ENCODE data around the gene HSF2BP. TPM values are rescaled to one million over a fixed set of nuclear protein-coding genes. Genes with fewer than 3 reads are reported as not detected.
"Not testable (repeated sequence)": the region's sequence is repeated elsewhere in the genome, so short reads cannot be mapped to it uniquely, and the experiment has no call there.

The HSF2BP gene
- total and polyA plus RNA-seq, 5 donors = 0.18 to 0.42 (median 0.34) TPM

GRCh38 chr21:43596616-43597015, 62.7 kb downstream of the HSF2BP start:
- 97% methylated on average over 5 of the region's 5 CpGs for WGBS
- intact Hi-C loops (cut with DNase I) = no loop called here
- Histone ChIP-seq H3K27me3 (ENCODE audit: control insufficient read depth, insufficient read depth) (no peaks in the 10 kb centered on the region), H3K4me3 (ENCODE audit: low read length) (no peak overlapping the region), H3K9me3 (ENCODE audit: control insufficient read depth, low read length) (no peaks in the 10 kb centered on the region), H3K27ac (ENCODE audit: low read length) (no peak overlapping the region), H3K4me1 (ENCODE audit: control insufficient read depth, insufficient read depth, low read length) (no peaks in the 10 kb centered on the region)
- ATAC-seq (no peak), DNase-seq (no peak)

GRCh38 chr21:43595769-43596168, 63.5 kb downstream of the HSF2BP start:
- ATAC-seq; H3K9me3 ChIP-seq (ENCODE audit: control insufficient read depth, low read length); H3K4me1 ChIP-seq (ENCODE audit: control insufficient read depth, insufficient read depth, low read length); intact Hi-C loops (cut with DNase I); DNase-seq; H3K27me3 ChIP-seq (ENCODE audit: control insufficient read depth, insufficient read depth); H3K4me3 ChIP-seq (ENCODE audit: low read length); H3K27ac ChIP-seq (ENCODE audit: low read length): not testable (repeated sequence)
- 85% methylated on average over 8 of the region's 8 CpGs for WGBS

GRCh38 chr21:43593078-43593477, 66.2 kb downstream of the HSF2BP start:
- H3K4me3 ChIP-seq (ENCODE audit: low read length) = no peak overlapping the region
- ATAC-seq = no peak
- H3K4me1 ChIP-seq (ENCODE audit: control insufficient read depth, insufficient read depth, low read length) = no peaks in the 10 kb centered on the region
- 88% methylated on average over 5 of the region's 5 CpGs for WGBS
- no peaks in the 10 kb centered on the region for H3K27me3 ChIP-seq (ENCODE audit: control insufficient read depth, insufficient read depth)
- intact Hi-C loops (cut with DNase I) = no loop called here
- H3K9me3 ChIP-seq (ENCODE audit: control insufficient read depth, low read length) = no peaks in the 10 kb centered on the region
- no peak overlapping the region for H3K27ac ChIP-seq (ENCODE audit: low read length)
- no peak for DNase-seq

GRCh38 chr21:43591571-43591970, 67.7 kb downstream of the HSF2BP start:
- intact Hi-C loops (cut with DNase I) = no loop called here
- Histone ChIP-seq H3K27ac (ENCODE audit: low read length) (no peak overlapping the region), H3K4me1 (ENCODE audit: control insufficient read depth, insufficient read depth, low read length) (no peaks in the 10 kb centered on the region), H3K9me3 (ENCODE audit: control insufficient read depth, low read length) (no peaks in the 10 kb centered on the region), H3K27me3 (ENCODE audit: control insufficient read depth, insufficient read depth) (no peaks in the 10 kb centered on the region), H3K4me3 (ENCODE audit: low read length) (no peak overlapping the region)
- WGBS = 87% methylated on average over 2 of the region's 2 CpGs
- ATAC-seq (no peak), DNase-seq (no peak)

- Histone ChIP-seq H3K4me1 (ENCODE audit: control insufficient read depth, insufficient read depth, low read length) (peaks cover 3% of the 10 kb centered on the region), H3K4me3 (ENCODE audit: low read length) (no peak overlapping the region), H3K27ac (ENCODE audit: low read length) (no peak overlapping the region), H3K9me3 (ENCODE audit: control insufficient read depth, low read length) (no peaks in the 10 kb centered on the region), H3K27me3 (ENCODE audit: control insufficient read depth, insufficient read depth) (no peaks in the 10 kb centered on the region)
- 94% methylated on average over 2 of the region's 2 CpGs for WGBS
- intact Hi-C loops (cut with DNase I) = no loop called here
- DNase-seq (no peak), ATAC-seq (no peak)
Observed at GRCh38 chr21:43590194-43590593, 69.1 kb downstream of the HSF2BP start.

- Histone ChIP-seq H3K4me1 (ENCODE audit: control insufficient read depth, insufficient read depth, low read length) (peaks cover 4% of the 10 kb centered on the region), H3K27ac (ENCODE audit: low read length) (no peak overlapping the region), H3K4me3 (ENCODE audit: low read length) (no peak overlapping the region), H3K9me3 (ENCODE audit: control insufficient read depth, low read length) (no peaks in the 10 kb centered on the region), H3K27me3 (ENCODE audit: control insufficient read depth, insufficient read depth) (no peaks in the 10 kb centered on the region)
- intact Hi-C loops (cut with DNase I) = no loop called here
- DNase-seq (no peak), ATAC-seq (no peak)
- WGBS = 82% methylated on average over 1 of the region's 1 CpG
Observed at GRCh38 chr21:43588957-43589356, 70.3 kb downstream of the HSF2BP start.

- Histone ChIP-seq H3K4me1 (ENCODE audit: control insufficient read depth, insufficient read depth, low read length) (peaks cover 4% of the 10 kb centered on the region), H3K9me3 (ENCODE audit: control insufficient read depth, low read length) (no peaks in the 10 kb centered on the region), H3K27ac (ENCODE audit: low read length) (peak overlapping the region; percentile 90), H3K27me3 (ENCODE audit: control insufficient read depth, insufficient read depth) (no peaks in the 10 kb centered on the region), H3K4me3 (ENCODE audit: low read length) (no peak overlapping the region)
- ATAC-seq = peak; percentile 99
- intact Hi-C loops (cut with DNase I) = no loop called here
- peak in 2 of 3 donors; percentile 53 to 54 for DNase-seq
- 13% methylated on average over 9 of the region's 9 CpGs for WGBS
Observed at GRCh38 chr21:43585924-43586413, 73.3 kb downstream of the HSF2BP start.

- ATAC-seq (peak; percentile 8 to 22), DNase-seq (no peak)
- H3K4me1 ChIP-seq (ENCODE audit: control insufficient read depth, insufficient read depth, low read length) = peaks cover 4% of the 10 kb centered on the region
- H3K9me3 ChIP-seq (ENCODE audit: control insufficient read depth, low read length) = no peaks in the 10 kb centered on the region
- H3K27me3 ChIP-seq (ENCODE audit: control insufficient read depth, insufficient read depth) = no peaks in the 10 kb centered on the region
- intact Hi-C loops (cut with DNase I) = no loop called here
- 83% methylated on average over 4 of the region's 4 CpGs for WGBS
- H3K4me3 ChIP-seq (ENCODE audit: low read length) = no peak overlapping the region
- H3K27ac ChIP-seq (ENCODE audit: low read length) = peak overlapping the region; percentile 90
Observed at GRCh38 chr21:43585514-43585913, 73.8 kb downstream of the HSF2BP start.

- 84% methylated on average over 3 of the region's 3 CpGs for WGBS
- no peak overlapping the region for H3K4me3 ChIP-seq (ENCODE audit: low read length)
- ATAC-seq (no peak), DNase-seq (no peak)
- intact Hi-C loops (cut with DNase I) = no loop called here
- H3K27me3 ChIP-seq (ENCODE audit: control insufficient read depth, insufficient read depth) = no peaks in the 10 kb centered on the region
- no peak overlapping the region for H3K27ac ChIP-seq (ENCODE audit: low read length)
- H3K4me1 ChIP-seq (ENCODE audit: control insufficient read depth, insufficient read depth, low read length) = peaks cover 4% of the 10 kb centered on the region
- H3K9me3 ChIP-seq (ENCODE audit: control insufficient read depth, low read length) = no peaks in the 10 kb centered on the region
Observed at GRCh38 chr21:43581453-43581852, 77.8 kb downstream of the HSF2BP start.

- H3K27me3 ChIP-seq (ENCODE audit: control insufficient read depth, insufficient read depth) = no peaks in the 10 kb centered on the region
- DNase-seq = peak in 1 of 3 donors; percentile 65
- no peak overlapping the region for H3K27ac ChIP-seq (ENCODE audit: low read length)
- intact Hi-C loops (cut with DNase I) = no loop called here
- ATAC-seq = peak; percentile 48 to 78
- H3K4me1 ChIP-seq (ENCODE audit: control insufficient read depth, insufficient read depth, low read length) = no peaks in the 10 kb centered on the region
- whole genome bisulfite sequencing = 60% methylated on average over 6 of the region's 6 CpGs
- no peaks in the 10 kb centered on the region for H3K9me3 ChIP-seq (ENCODE audit: control insufficient read depth, low read length)
- no peak overlapping the region for H3K4me3 ChIP-seq (ENCODE audit: low read length)
Observed at GRCh38 chr21:43578677-43579303, 80.5 kb downstream of the HSF2BP start.

GRCh38 chr21:43575473-43575844, 83.8 kb downstream of the HSF2BP start:
- no peak for ATAC-seq
- Histone ChIP-seq H3K4me1 (ENCODE audit: control insufficient read depth, insufficient read depth, low read length) (no peaks in the 10 kb centered on the region), H3K9me3 (ENCODE audit: control insufficient read depth, low read length) (no peaks in the 10 kb centered on the region), H3K27me3 (ENCODE audit: control insufficient read depth, insufficient read depth) (no peaks in the 10 kb centered on the region), H3K4me3 (ENCODE audit: low read length) (no peak overlapping the region), H3K27ac (ENCODE audit: low read length) (no peak overlapping the region)
- WGBS = 59% methylated on average over 3 of the region's 3 CpGs
- DNase-seq = no peak
- intact Hi-C loops (cut with DNase I) = no loop called here
